Caco-2 (cell line): ENCODE measurements around the gene UST. TPM values are rescaled to one million over a fixed set of nuclear protein-coding genes. Genes with fewer than 3 reads are reported as not detected.

Source experiments
- BruUV-seq: library from RNA; stranded (reverse); fragments of 400-500 nt; replicated peaks from 2 replicates; lab custom pipeline; 2021; lab: Mats Ljungman, UMichigan
- CTCF ChIA-PET: fragments of 300-600 bp; sonication (Branson Sonifier 250); formaldehyde crosslinking; loops from one replicate; lab custom pipeline; 2022; ENCODE audit warnings: antibody characterized with exemption; lab: Charles Lee
- POLR2A ChIA-PET: fragments of 300-600 bp; sonication (Branson Sonifier 250); formaldehyde crosslinking; loops from one replicate; lab custom pipeline; 2022; ENCODE audit warnings: antibody characterized with exemption; lab: Charles Lee
- DNase-seq, 2 experiments: peaks; one replicate each; pipeline versions ENCODE4 v3.0.0 to v3.0.0-alpha.2; 2020 to 2022
- H3K27me3 ChIP-seq: replicated peaks from 2 replicates; pipeline ENCODE4 v1.6.0; 2011; ENCODE audit warnings: low read length; ENCODE audit not compliant: control insufficient read depth, insufficient read depth
- H3K36me3 ChIP-seq: 2 replicates; pipeline ENCODE4 v1.5.1; 2011; ENCODE audit warnings: low read length; ENCODE audit not compliant: control insufficient read depth, insufficient read depth
- H3K4me1 ChIP-seq: fragments of 250-450 bp; sonication (Bioruptor Pico); 2 replicates; pipeline ENCODE4 v1.5.1; 2020; ENCODE audit warnings: mild to moderate bottlenecking
- H3K4me3 ChIP-seq: 2 replicates; pipeline ENCODE4 v1.5.1; 2011; ENCODE audit warnings: low read depth, mild to moderate bottlenecking, control low read depth, low read length
- H3K9me3 ChIP-seq: fragments of 250-450 bp; sonication (Bioruptor Pico); 2 replicates; pipeline ENCODE4 v1.5.1; 2020; ENCODE audit warnings: mild to moderate bottlenecking, moderate library complexity
- H3K27ac Mint-ChIP-seq: one replicate; pipeline ENCODE4 v1.8.0; 2022; ENCODE audit warnings: mixed read lengths; ENCODE audit not compliant: unreplicated experiment
- H3K27me3 Mint-ChIP-seq: one replicate; pipeline ENCODE4 v1.8.0; 2022; ENCODE audit warnings: mixed read lengths; ENCODE audit not compliant: insufficient read depth, unreplicated experiment
- H3K36me3 Mint-ChIP-seq: one replicate; pipeline ENCODE4 v1.8.0; 2022; ENCODE audit warnings: mild to moderate bottlenecking, mixed read lengths; ENCODE audit not compliant: insufficient read depth, unreplicated experiment
- H3K4me1 Mint-ChIP-seq: one replicate; pipeline ENCODE4 v1.8.0; 2022; ENCODE audit warnings: low read depth, mixed read lengths; ENCODE audit not compliant: unreplicated experiment
- H3K4me3 Mint-ChIP-seq: one replicate; pipeline ENCODE4 v1.8.0; 2022; ENCODE audit warnings: mild to moderate bottlenecking, moderate library complexity, mixed read lengths; ENCODE audit not compliant: unreplicated experiment
- H3K9me3 Mint-ChIP-seq: one replicate; pipeline ENCODE4 v1.8.0; 2022; ENCODE audit warnings: mixed read lengths; ENCODE audit not compliant: unreplicated experiment
- CTCF ChIP-seq, 2 experiments: fragments of 200-600 bp in 1 of 2; IDR thresholded peaks; 1 replicate in 1 of 2; 2 replicates in 1 of 2; pipeline versions ENCODE4 v1.5.1 to v1.8.0; 2011 to 2022; ENCODE audit warnings: antibody characterized with exemption in 1 of 2, control low read depth in 1 of 2, inconsistent platforms in 1 of 2, low read depth in 1 of 2, low read length in 1 of 2, mild to moderate bottlenecking in 1 of 2, moderate library complexity in 1 of 2; ENCODE audit not compliant: insufficient read depth in 1 of 2, severe bottlenecking in 1 of 2, unreplicated experiment in 1 of 2
- intact Hi-C: fragments of 100-400 bp; cut with micrococcal nuclease; formaldehyde crosslinking; loops from one replicate; pipeline ENCODE4 v1.10.0; 2022; ENCODE audit not compliant: unreplicated experiment
- total RNA-seq: library from RNA; stranded (reverse); gene quantifications from 2 replicates; pipeline ENCODE4 v1.2.3, GENCODE V29; 2022

The UST gene
- total RNA-seq, 1 experiment from 2014 or later, result not detected

DNA sequence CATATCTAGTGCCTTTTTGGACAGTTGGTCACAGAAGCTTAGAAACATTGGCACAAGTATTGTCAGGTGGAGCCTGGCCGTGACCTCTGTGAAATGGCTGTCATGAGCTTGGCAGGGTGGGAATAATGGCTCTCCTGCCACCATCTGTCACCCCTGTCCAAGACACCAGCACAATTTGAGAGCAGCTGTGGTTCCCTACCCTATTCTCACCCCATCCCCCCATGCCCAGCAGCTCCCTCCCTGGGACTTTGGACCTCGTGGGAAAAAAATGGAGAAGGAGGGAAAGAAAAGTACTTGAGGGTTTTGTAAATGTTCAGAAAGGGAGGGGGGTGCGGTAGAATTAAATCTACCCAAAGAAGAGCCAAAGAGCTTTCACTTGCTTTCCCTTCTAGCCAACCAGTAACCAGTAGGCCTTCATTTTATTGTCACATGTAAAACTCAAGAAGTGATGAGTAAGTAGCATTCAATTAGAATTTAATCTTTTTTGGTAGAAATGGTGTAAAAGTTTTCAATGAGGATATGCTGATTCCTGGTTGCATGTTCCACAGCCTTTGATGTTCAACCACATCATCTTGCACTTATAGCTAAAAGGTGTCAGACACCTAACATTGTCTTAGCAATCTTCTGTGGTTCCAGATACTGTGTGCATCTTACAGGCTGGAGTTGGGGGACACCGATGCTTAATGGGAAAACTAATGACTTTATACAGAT lies 307.2 kb downstream of the UST start:
- intact Hi-C loops, result no loop called here
- no peak overlapping the region for H3K27ac Mint-ChIP-seq
- peaks cover 5% of the 10 kb centered on the region; the same call in 1 of the 2 replicates for H3K4me1 ChIP-seq
- no peak for DNase-seq
- H3K9me3 Mint-ChIP-seq, result no peaks in the 10 kb centered on the region
- CTCF ChIA-PET, result no interaction called here
- POLR2A ChIA-PET, result no interaction called here
- H3K36me3 Mint-ChIP-seq, result no peaks in the 10 kb centered on the region
- no peaks in the 10 kb centered on the region for H3K27me3 ChIP-seq
- no peak overlapping the region for H3K4me3 Mint-ChIP-seq
- no TSS peak for BruUV-seq
- no peaks in the 10 kb centered on the region for H3K36me3 ChIP-seq
- TF ChIP-seq CTCF (IDR thresholded peaks at IDR 0.05; ENCODE audit: insufficient read depth in 1 of 2, low read depth in 1 of 2, low read length in 1 of 2, severe bottlenecking in 1 of 2, unreplicated experiment in 1 of 2), result no peak
- H3K9me3 ChIP-seq, result no peaks in the 10 kb centered on the region
- H3K4me3 ChIP-seq, result no peak overlapping the region
- H3K27me3 Mint-ChIP-seq, result no peaks in the 10 kb centered on the region
- H3K4me1 Mint-ChIP-seq, result peaks cover 14% of the 10 kb centered on the region

- Mint-ChIP-seq H3K9me3 (no peaks in the 10 kb centered on the region), H3K4me1 (peaks cover 14% of the 10 kb centered on the region), H3K4me3 (no peak overlapping the region), H3K27me3 (no peaks in the 10 kb centered on the region), H3K27ac (no peak overlapping the region), H3K36me3 (no peaks in the 10 kb centered on the region)
- POLR2A ChIA-PET, result no interaction called here
- intact Hi-C loops, result no loop called here
- no peaks in the 10 kb centered on the region for H3K27me3 ChIP-seq
- CTCF ChIA-PET, result no interaction called here
- H3K9me3 ChIP-seq, result no peaks in the 10 kb centered on the region
- BruUV-seq, result no TSS peak
- H3K4me3 ChIP-seq, result no peak overlapping the region
- H3K4me1 ChIP-seq, result peaks cover 5% of the 10 kb centered on the region; the same call in 1 of the 2 replicates
- DNase-seq, result no peak
- no peaks in the 10 kb centered on the region for H3K36me3 ChIP-seq
- no peak for TF ChIP-seq CTCF (IDR thresholded peaks at IDR 0.05; ENCODE audit: insufficient read depth in 1 of 2, low read depth in 1 of 2, low read length in 1 of 2, severe bottlenecking in 1 of 2, unreplicated experiment in 1 of 2)
Measured at GRCh38 chr6:149054559-149055194, 307.8 kb downstream of the UST start.

GRCh38 chr6:149055195-149055899 lies 308.5 kb downstream of the UST start:
- BruUV-seq, result no TSS peak
- no peaks in the 10 kb centered on the region for H3K27me3 ChIP-seq
- no peaks in the 10 kb centered on the region for H3K9me3 ChIP-seq

More at GRCh38 chr6:149055195-149055899, 308.5 kb downstream of the UST start:
- ChIA-PET CTCF (no interaction called here), POLR2A (no interaction called here)
- Mint-ChIP-seq H3K4me1 (peaks cover 14% of the 10 kb centered on the region), H3K27me3 (no peaks in the 10 kb centered on the region), H3K36me3 (no peaks in the 10 kb centered on the region), H3K4me3 (no peak overlapping the region), H3K9me3 (no peaks in the 10 kb centered on the region), H3K27ac (no peak overlapping the region)
- Histone ChIP-seq H3K4me1 (peaks cover 5% of the 10 kb centered on the region; the same call in 1 of the 2 replicates), H3K4me3 (no peak overlapping the region), H3K36me3 (no peaks in the 10 kb centered on the region)
- no peak for TF ChIP-seq CTCF (IDR thresholded peaks at IDR 0.05; ENCODE audit: insufficient read depth in 1 of 2, low read depth in 1 of 2, low read length in 1 of 2, severe bottlenecking in 1 of 2, unreplicated experiment in 1 of 2)
- intact Hi-C loops, result no loop called here
- DNase-seq, result no peak
